Bronchus fibroblast of lung (primary cell): ENCODE results near the gene CPLX3. TPM values are rescaled to one million over a fixed set of nuclear protein-coding genes. Genes with fewer than 3 reads are reported as not detected.

Source experiments
- total RNA-seq: library from RNA; depleted of rRNA; stranded (reverse); fragments of >200 nt; gene quantifications from 2 replicates; pipeline ENCODE4 v1.2.3, GENCODE V29; 2015

The CPLX3 gene
- total RNA-seq: not detected in 2 replicates

GRCh38 chr15:74826364-74826819 is at the start of gene CPLX3:
Gene CPLX3, plus strand, starts transcription at chr15:74826627. Its CDS starts 77 bp downstream, at chr15:74826704.

GRCh38 chr15:74781431-74782258 is 44.8 kb upstream of the CPLX3 start, which contains the start of gene CSK:
Gene CSK, plus strand, starts transcription at chr15:74782080. Its CDS starts 16,218 bp downstream, at chr15:74798298.

DNA sequence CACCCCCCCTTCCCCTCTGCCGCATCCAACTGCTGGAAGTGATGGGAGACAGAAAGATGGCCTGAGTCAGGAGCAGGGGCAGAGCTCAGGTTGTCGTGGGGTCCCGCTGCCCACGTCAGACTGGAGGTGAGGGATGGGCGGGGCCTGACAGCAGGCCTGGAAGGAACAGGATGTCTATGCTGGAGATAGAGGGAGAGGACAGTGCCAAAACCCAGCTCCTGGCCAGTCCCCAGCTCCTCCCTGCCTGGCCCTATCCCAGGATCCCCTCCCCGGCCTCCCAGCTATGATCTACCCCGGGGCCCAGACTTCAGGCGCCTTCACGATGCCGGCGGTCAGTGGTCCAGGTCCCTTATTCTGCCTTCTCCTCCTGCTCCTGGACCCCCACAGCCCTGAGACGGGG is 13.9 kb upstream of the CPLX3 start, which contains the start of gene LMAN1L:
Gene LMAN1L, plus strand, starts transcription at position 303 of the 400 bp plus-strand sequence. Its CDS starts 20 bp downstream, at position 323.

DNA sequence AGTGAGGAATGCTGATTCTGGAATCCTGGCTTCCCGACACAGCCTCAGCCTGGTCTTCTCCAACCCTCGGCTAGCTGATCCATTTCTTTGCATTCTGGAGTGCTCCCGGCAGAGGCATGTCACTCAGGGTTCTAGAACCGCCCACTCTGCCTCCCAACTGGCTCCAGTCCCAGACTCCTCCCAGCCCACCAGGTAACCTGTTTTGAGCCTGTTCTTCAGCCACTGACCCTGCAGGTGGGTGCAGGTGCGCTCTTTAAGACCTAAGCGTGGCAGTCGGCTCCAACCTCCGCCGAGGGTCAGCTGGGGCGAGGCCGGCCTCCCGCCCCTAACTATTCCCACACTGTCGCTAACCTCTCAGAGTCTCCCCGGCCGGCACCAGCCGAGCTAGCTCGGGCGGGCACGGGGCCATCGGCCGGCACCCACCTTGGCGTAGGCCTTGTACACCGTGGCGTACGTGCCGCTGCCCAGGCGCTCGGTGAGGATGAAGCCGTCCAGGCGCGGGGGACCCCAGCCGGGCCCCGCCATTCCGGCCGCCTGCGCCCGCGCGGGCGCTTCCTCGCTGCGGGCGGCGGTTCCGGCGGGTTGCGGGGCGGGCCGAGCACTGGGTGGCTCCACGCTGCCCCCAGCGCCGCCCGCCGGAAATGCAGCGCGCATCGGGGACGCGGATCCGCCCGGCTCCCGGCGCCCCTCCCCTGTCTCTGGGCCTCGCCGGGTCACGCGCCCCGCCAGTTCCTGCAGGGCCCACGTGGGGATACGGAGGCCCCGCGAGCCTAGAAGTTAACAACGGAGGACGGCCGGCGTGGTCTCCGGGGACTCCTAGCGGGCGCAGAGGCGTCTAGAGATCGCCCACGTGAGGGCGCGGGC is 16.4 kb downstream of the CPLX3 start, which contains the start of gene ULK3:
Gene ULK3, minus strand, starts transcription at position 576 of the 864 bp plus-strand sequence. Its CDS starts 51 bp downstream, at position 525.

GRCh38 chr15:74873036-74873755 is 46.8 kb downstream of the CPLX3 start, which contains the start of gene SCAMP2:
Gene SCAMP2, minus strand, starts transcription at chr15:74873365. Its CDS starts 110 bp downstream, at chr15:74873255.

Other genes with a start within 250 kb of the CPLX3 start
- gene CLK3, start 210.8 kb upstream of the CPLX3 start, total RNA-seq: 67.9 and 77.7 TPM in 2 replicates
- gene EDC3, start 130.6 kb upstream of the CPLX3 start, total RNA-seq: 9.4 and 11.9 TPM in 2 replicates
- gene CYP1A1, start 101.1 kb upstream of the CPLX3 start, total RNA-seq: not detected in 2 replicates
- not detected in 2 replicates for gene CYP1A2, start 77.8 kb upstream of the CPLX3 start, total RNA-seq
- 21.1 and 23.5 TPM in 2 replicates for gene CSK, start 44.5 kb upstream of the CPLX3 start, total RNA-seq
- not detected in 2 replicates for gene LMAN1L, start 13.8 kb upstream of the CPLX3 start, total RNA-seq
- 14.4 and 14.5 TPM in 2 replicates for gene ULK3, start 16.5 kb downstream of the CPLX3 start, total RNA-seq
- 44.6 and 52.6 TPM in 2 replicates for gene SCAMP2, start 46.7 kb downstream of the CPLX3 start, total RNA-seq
- 65.7 and 87.6 TPM in 2 replicates for gene MPI, start 63.4 kb downstream of the CPLX3 start, total RNA-seq
- gene FAM219B, start 80.2 kb downstream of the CPLX3 start, total RNA-seq: 27.1 and 27.6 TPM in 2 replicates
- gene COX5A, start 111.4 kb downstream of the CPLX3 start, total RNA-seq: 170 and 243 TPM in 2 replicates
- 5.6 and 6.1 TPM in 2 replicates for gene RPP25, start 130.1 kb downstream of the CPLX3 start, total RNA-seq
- gene SCAMP5, start 168.9 kb downstream of the CPLX3 start, total RNA-seq: under 0.01 and 0.45 TPM in 2 replicates
- 21.7 and 26.1 TPM in 2 replicates for gene PPCDC, start 197.0 kb downstream of the CPLX3 start, total RNA-seq